HEK293 (cell line): ENCODE results near the gene TSC2.

Experiments
- EGR2 ChIP-seq: fragments of 450-650 bp; formaldehyde crosslinking; IDR thresholded peaks from 2 replicates; pipeline ENCODE4 v1.5.1; 2016; ENCODE audit warnings: low read depth, missing biosample characterization, missing genetic modification characterization
- HOXA7 ChIP-seq: sonication (generic); formaldehyde crosslinking; IDR thresholded peaks from 2 replicates; pipeline ENCODE4 v1.8.1; 2022; ENCODE audit warnings: missing genetic modification reagents, borderline replicate concordance
- HOXC10 ChIP-seq: sonication (generic); formaldehyde crosslinking; IDR thresholded peaks from 2 replicates; pipeline ENCODE4 v1.8.1; 2023; ENCODE audit warnings: mild to moderate bottlenecking, missing genetic modification reagents
- KLF1 ChIP-seq: fragments of 450-650 bp; formaldehyde crosslinking; IDR thresholded peaks from 2 replicates; pipeline ENCODE4 v1.5.1; 2016; ENCODE audit warnings: missing biosample characterization, missing genetic modification characterization
- KLF7 ChIP-seq: fragments of 450-650 bp; formaldehyde crosslinking; IDR thresholded peaks from 2 replicates; pipeline ENCODE4 v1.5.1; 2016; ENCODE audit warnings: missing biosample characterization, missing genetic modification characterization, borderline replicate concordance
- REPIN1 ChIP-seq: fragments of 450-650 bp; formaldehyde crosslinking; IDR thresholded peaks from 2 replicates; pipeline ENCODE4 v1.5.1; 2017; ENCODE audit warnings: missing biosample characterization, missing genetic modification characterization, low read depth
- SCRT1 ChIP-seq: fragments of 450-650 bp; formaldehyde crosslinking; IDR thresholded peaks from 2 replicates; pipeline ENCODE4 v1.5.1; 2016; ENCODE audit warnings: missing biosample characterization, missing genetic modification characterization, borderline replicate concordance
- ZBTB21 ChIP-seq: fragments of 450-650 bp; formaldehyde crosslinking; IDR thresholded peaks from 2 replicates; pipeline ENCODE4 v1.5.1; 2017; ENCODE audit warnings: missing biosample characterization, missing genetic modification characterization
- ZFP69B ChIP-seq: fragments of 450-650 bp; formaldehyde crosslinking; IDR thresholded peaks from 2 replicates; pipeline ENCODE4 v1.5.1; 2016; ENCODE audit warnings: missing biosample characterization, missing genetic modification characterization
- ZIC2 ChIP-seq: fragments of 450-650 bp; formaldehyde crosslinking; IDR thresholded peaks from 2 replicates; pipeline ENCODE4 v1.5.1; 2016; ENCODE audit warnings: missing biosample characterization, missing genetic modification characterization
- ZNF132 ChIP-seq: fragments of 450-650 bp; formaldehyde crosslinking; IDR thresholded peaks from 2 replicates; pipeline ENCODE4 v1.5.1; 2017; ENCODE audit warnings: missing biosample characterization, missing genetic modification characterization, borderline replicate concordance
- ZNF146 ChIP-seq: fragments of 450-650 bp; formaldehyde crosslinking; IDR thresholded peaks from 2 replicates; pipeline ENCODE4 v1.5.1; 2016; ENCODE audit warnings: missing biosample characterization, missing genetic modification characterization
- ZNF292 ChIP-seq: fragments of 450-650 bp; formaldehyde crosslinking; IDR thresholded peaks from 2 replicates; pipeline ENCODE4 v1.5.1; 2016; ENCODE audit warnings: low read depth, missing biosample characterization, missing genetic modification characterization, borderline replicate concordance
- ZNF362 ChIP-seq: fragments of 450-650 bp; formaldehyde crosslinking; IDR thresholded peaks from 2 replicates; pipeline ENCODE4 v1.5.1; 2016; ENCODE audit warnings: missing biosample characterization, missing genetic modification characterization
- ZNF391 ChIP-seq: fragments of 450-650 bp; formaldehyde crosslinking; IDR thresholded peaks from 2 replicates; pipeline ENCODE4 v1.5.1; 2016; ENCODE audit warnings: low read depth, missing biosample characterization, missing genetic modification characterization, borderline replicate concordance
- ZNF510 ChIP-seq: fragments of 450-650 bp; formaldehyde crosslinking; IDR thresholded peaks from 2 replicates; pipeline ENCODE4 v1.5.1; 2018; ENCODE audit warnings: mild to moderate bottlenecking, missing genetic modification characterization, missing biosample characterization; ENCODE audit not compliant: insufficient replicate concordance
- ZNF558 ChIP-seq: fragments of 450-650 bp; formaldehyde crosslinking; IDR thresholded peaks from 2 replicates; pipeline ENCODE4 v1.5.1; 2016; ENCODE audit warnings: missing biosample characterization, missing genetic modification characterization
- ZNF560 ChIP-seq: fragments of 450-650 bp; formaldehyde crosslinking; IDR thresholded peaks from 2 replicates; pipeline ENCODE4 v1.5.1; 2017; ENCODE audit warnings: missing biosample characterization, missing genetic modification characterization, borderline replicate concordance
- ZNF621 ChIP-seq: fragments of 450-650 bp; formaldehyde crosslinking; IDR thresholded peaks from 2 replicates; pipeline ENCODE4 v1.5.1; 2017; ENCODE audit warnings: missing biosample characterization, missing genetic modification characterization
- ZNF658 ChIP-seq: fragments of 450-650 bp; formaldehyde crosslinking; IDR thresholded peaks from 2 replicates; pipeline ENCODE4; 2016; ENCODE audit warnings: missing biosample characterization, missing genetic modification characterization
- ZNF707 ChIP-seq: fragments of 450-650 bp; formaldehyde crosslinking; IDR thresholded peaks from 2 replicates; pipeline ENCODE4 v1.5.1; 2016; ENCODE audit warnings: missing biosample characterization, missing genetic modification characterization
- ZNF777 ChIP-seq: fragments of 450-650 bp; formaldehyde crosslinking; IDR thresholded peaks from 2 replicates; pipeline ENCODE4 v1.5.1; 2017; ENCODE audit warnings: missing biosample characterization, missing genetic modification characterization, borderline replicate concordance
- ZSCAN23 ChIP-seq: fragments of 450-650 bp; formaldehyde crosslinking; IDR thresholded peaks from 2 replicates; pipeline ENCODE4 v1.5.1; 2016; ENCODE audit warnings: missing biosample characterization, missing genetic modification characterization
- ZSCAN30 ChIP-seq: fragments of 450-650 bp; IDR thresholded peaks from 2 replicates; pipeline ENCODE4 v1.5.1; 2018; ENCODE audit warnings: missing biosample characterization, mild to moderate bottlenecking, missing genetic modification characterization, moderate library complexity
- TF ChIP-seq, protein P1 (sequence below): fragments of 450-650 bp; IDR thresholded peaks from 2 replicates; pipeline ENCODE4 v1.5.1; 2018; ENCODE audit warnings: missing biosample characterization, missing genetic modification characterization
- TF ChIP-seq, protein P2 (sequence below): fragments of 450-650 bp; formaldehyde crosslinking; IDR thresholded peaks from 2 replicates; pipeline ENCODE4 v1.5.1; 2016; ENCODE audit warnings: missing biosample characterization, missing genetic modification characterization
- TF ChIP-seq, protein P3 (sequence below): fragments of 450-650 bp; formaldehyde crosslinking; IDR thresholded peaks from 2 replicates; pipeline ENCODE4 v1.5.1; 2016; ENCODE audit warnings: missing biosample characterization, missing genetic modification characterization, borderline replicate concordance
- TF ChIP-seq, protein P4 (sequence below): fragments of 450-650 bp; formaldehyde crosslinking; IDR thresholded peaks from 2 replicates; pipeline ENCODE4 v1.5.1; 2016; ENCODE audit warnings: missing biosample characterization, missing genetic modification characterization

The TSC2 gene

GRCh38 chr16:2047330-2048115 is at the start of gene TSC2, which contains the start of gene NTHL1 (continued):
- TF ChIP-seq, protein P1, sequence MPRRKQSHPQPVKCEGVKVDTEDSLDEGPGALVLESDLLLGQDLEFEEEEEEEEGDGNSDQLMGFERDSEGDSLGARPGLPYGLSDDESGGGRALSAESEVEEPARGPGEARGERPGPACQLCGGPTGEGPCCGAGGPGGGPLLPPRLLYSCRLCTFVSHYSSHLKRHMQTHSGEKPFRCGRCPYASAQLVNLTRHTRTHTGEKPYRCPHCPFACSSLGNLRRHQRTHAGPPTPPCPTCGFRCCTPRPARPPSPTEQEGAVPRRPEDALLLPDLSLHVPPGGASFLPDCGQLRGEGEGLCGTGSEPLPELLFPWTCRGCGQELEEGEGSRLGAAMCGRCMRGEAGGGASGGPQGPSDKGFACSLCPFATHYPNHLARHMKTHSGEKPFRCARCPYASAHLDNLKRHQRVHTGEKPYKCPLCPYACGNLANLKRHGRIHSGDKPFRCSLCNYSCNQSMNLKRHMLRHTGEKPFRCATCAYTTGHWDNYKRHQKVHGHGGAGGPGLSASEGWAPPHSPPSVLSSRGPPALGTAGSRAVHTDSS (tag by site-specific recombination): no peak
- TF ChIP-seq ZBTB21 (tag by site-specific recombination): no peak
- peak; percentile 42; the same call in 1 of the 2 replicates for TF ChIP-seq KLF1 (tag by site-specific recombination)
- TF ChIP-seq, protein P2, sequence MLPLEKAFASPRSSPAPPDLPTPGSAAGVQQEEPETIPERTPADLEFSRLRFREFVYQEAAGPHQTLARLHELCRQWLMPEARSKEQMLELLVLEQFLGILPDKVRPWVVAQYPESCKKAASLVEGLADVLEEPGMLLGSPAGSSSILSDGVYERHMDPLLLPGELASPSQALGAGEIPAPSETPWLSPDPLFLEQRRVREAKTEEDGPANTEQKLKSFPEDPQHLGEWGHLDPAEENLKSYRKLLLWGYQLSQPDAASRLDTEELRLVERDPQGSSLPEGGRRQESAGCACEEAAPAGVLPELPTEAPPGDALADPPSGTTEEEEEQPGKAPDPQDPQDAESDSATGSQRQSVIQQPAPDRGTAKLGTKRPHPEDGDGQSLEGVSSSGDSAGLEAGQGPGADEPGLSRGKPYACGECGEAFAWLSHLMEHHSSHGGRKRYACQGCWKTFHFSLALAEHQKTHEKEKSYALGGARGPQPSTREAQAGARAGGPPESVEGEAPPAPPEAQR (tag by site-specific recombination): no peak
- peak; percentile 92 for TF ChIP-seq EGR2 (tag by site-specific recombination)
- no peak for TF ChIP-seq ZNF560 (tag by site-specific recombination)
- 0 out of 2 replicates have a peak, but pooled peaks have one; percentile 45 for TF ChIP-seq ZSCAN23
- no peak for TF ChIP-seq ZNF362
- no peak for TF ChIP-seq ZNF146 (tag by site-specific recombination)
- TF ChIP-seq ZNF558: no peak
- TF ChIP-seq ZSCAN30: peak; percentile 95
- no peak for TF ChIP-seq ZNF132 (tag by site-specific recombination)
- no peak for TF ChIP-seq ZNF707
- TF ChIP-seq HOXA7 (CRISPR knock-in tag): no peak
- no peak for TF ChIP-seq REPIN1 (tag by site-specific recombination)
- TF ChIP-seq KLF7 (tag by site-specific recombination): peak; percentile 30; the same call in 1 of the 2 replicates
- TF ChIP-seq, protein P3, sequence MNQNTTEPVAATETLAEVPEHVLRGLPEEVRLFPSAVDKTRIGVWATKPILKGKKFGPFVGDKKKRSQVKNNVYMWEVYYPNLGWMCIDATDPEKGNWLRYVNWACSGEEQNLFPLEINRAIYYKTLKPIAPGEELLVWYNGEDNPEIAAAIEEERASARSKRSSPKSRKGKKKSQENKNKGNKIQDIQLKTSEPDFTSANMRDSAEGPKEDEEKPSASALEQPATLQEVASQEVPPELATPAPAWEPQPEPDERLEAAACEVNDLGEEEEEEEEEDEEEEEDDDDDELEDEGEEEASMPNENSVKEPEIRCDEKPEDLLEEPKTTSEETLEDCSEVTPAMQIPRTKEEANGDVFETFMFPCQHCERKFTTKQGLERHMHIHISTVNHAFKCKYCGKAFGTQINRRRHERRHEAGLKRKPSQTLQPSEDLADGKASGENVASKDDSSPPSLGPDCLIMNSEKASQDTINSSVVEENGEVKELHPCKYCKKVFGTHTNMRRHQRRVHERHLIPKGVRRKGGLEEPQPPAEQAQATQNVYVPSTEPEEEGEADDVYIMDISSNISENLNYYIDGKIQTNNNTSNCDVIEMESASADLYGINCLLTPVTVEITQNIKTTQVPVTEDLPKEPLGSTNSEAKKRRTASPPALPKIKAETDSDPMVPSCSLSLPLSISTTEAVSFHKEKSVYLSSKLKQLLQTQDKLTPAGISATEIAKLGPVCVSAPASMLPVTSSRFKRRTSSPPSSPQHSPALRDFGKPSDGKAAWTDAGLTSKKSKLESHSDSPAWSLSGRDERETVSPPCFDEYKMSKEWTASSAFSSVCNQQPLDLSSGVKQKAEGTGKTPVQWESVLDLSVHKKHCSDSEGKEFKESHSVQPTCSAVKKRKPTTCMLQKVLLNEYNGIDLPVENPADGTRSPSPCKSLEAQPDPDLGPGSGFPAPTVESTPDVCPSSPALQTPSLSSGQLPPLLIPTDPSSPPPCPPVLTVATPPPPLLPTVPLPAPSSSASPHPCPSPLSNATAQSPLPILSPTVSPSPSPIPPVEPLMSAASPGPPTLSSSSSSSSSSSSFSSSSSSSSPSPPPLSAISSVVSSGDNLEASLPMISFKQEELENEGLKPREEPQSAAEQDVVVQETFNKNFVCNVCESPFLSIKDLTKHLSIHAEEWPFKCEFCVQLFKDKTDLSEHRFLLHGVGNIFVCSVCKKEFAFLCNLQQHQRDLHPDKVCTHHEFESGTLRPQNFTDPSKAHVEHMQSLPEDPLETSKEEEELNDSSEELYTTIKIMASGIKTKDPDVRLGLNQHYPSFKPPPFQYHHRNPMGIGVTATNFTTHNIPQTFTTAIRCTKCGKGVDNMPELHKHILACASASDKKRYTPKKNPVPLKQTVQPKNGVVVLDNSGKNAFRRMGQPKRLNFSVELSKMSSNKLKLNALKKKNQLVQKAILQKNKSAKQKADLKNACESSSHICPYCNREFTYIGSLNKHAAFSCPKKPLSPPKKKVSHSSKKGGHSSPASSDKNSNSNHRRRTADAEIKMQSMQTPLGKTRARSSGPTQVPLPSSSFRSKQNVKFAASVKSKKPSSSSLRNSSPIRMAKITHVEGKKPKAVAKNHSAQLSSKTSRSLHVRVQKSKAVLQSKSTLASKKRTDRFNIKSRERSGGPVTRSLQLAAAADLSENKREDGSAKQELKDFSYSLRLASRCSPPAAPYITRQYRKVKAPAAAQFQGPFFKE (tag by site-specific recombination): no peak; the same call in 1 of the 2 replicates
- TF ChIP-seq ZFP69B (tag by site-specific recombination): peak; percentile 97
- no peak for TF ChIP-seq ZNF777 (tag by site-specific recombination)
- no peak for TF ChIP-seq ZNF391
- peak; percentile 75 for TF ChIP-seq ZIC2 (tag by site-specific recombination)
- TF ChIP-seq ZNF510 (tag by site-specific recombination): no peak
- no peak for TF ChIP-seq ZNF658
- TF ChIP-seq HOXC10 (CRISPR knock-in tag): no peak
- no peak for TF ChIP-seq ZNF621 (tag by site-specific recombination)
- no peak for TF ChIP-seq SCRT1 (tag by site-specific recombination)
- TF ChIP-seq, protein P4, sequence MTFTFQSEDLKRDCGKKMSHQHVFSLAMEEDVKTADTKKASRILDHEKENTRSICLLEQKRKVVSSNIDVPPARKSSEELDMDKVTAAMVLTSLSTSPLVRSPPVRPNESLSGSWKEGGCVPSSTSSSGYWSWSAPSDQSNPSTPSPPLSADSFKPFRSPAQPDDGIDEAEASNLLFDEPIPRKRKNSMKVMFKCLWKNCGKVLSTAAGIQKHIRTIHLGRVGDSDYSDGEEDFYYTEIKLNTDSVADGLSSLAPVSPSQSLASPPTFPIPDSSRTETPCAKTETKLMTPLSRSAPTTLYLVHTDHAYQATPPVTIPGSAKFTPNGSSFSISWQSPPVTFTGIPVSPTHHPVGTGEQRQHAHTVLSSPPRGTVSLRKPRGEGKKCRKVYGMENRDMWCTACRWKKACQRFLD (tag by site-specific recombination): no peak
- TF ChIP-seq ZNF292 (tag by site-specific recombination): no peak
